HG02943 (cell line): Measurements from ENCODE around the gene POLR1C.
"Not testable (repeated sequence)": the region's sequence is repeated elsewhere in the genome, so short reads cannot be mapped to it uniquely, and the experiment has no call there.

Experiments used
- ATAC-seq: cut with Tn5 transposase; IDR thresholded peaks from one replicate; pipeline ENCODE4 v1.9.1; 2021; ENCODE audit warnings: mild to moderate bottlenecking, low read depth, moderate library complexity; ENCODE audit not compliant: unreplicated experiment

The POLR1C gene

GRCh38 chr6:43509142-43509983 is 7.5 kb upstream of the POLR1C start:
- no peak for ATAC-seq

- no peak for ATAC-seq
These were observed 6.7 kb upstream of the POLR1C start, which contains the start of gene LRRC73 for GRCh38 chr6:43509984-43510826. LRRC73 (minus strand) TSS chr6:43510346; CDS start chr6:43509785, 561 bp downstream.

GRCh38 chr6:43510827-43511163 is 6.1 kb upstream of the POLR1C start:
- ATAC-seq: no peak

GRCh38 chr6:43511824-43512415 is 5.0 kb upstream of the POLR1C start:
- no peak for ATAC-seq

- no peak for ATAC-seq
These were observed 1.1 kb upstream of the POLR1C start for GRCh38 chr6:43515808-43516207.

- no peak for ATAC-seq
These were observed 557 bp upstream of the POLR1C start for GRCh38 chr6:43516367-43516696.

- ATAC-seq: no peak
These were observed 842 bp downstream of the POLR1C start for GRCh38 chr6:43517505-43518357.

- no peak for ATAC-seq
These were observed 3.2 kb downstream of the POLR1C start for GRCh38 chr6:43520097-43520496.

- ATAC-seq: no peak
These were observed 4.9 kb downstream of the POLR1C start for GRCh38 chr6:43521836-43522235.

GRCh38 chr6:43522547-43523261 is 5.8 kb downstream of the POLR1C start:
- no peak for ATAC-seq

GRCh38 chr6:43523284-43523683 is 6.4 kb downstream of the POLR1C start:
- ATAC-seq: no peak

- no peak for ATAC-seq
These were observed 7.6 kb downstream of the POLR1C start for GRCh38 chr6:43524483-43524961.

- no peak for ATAC-seq
These were observed 15.3 kb downstream of the POLR1C start for GRCh38 chr6:43532201-43532600.

- ATAC-seq: not testable (repeated sequence)
These were observed 22.1 kb downstream of the POLR1C start for GRCh38 chr6:43538986-43539385.

- ATAC-seq: not testable (repeated sequence)
These were observed 22.5 kb downstream of the POLR1C start for GRCh38 chr6:43539409-43539808.

- ATAC-seq: no peak
These were observed 23.6 kb downstream of the POLR1C start for GRCh38 chr6:43540507-43540906.

- ATAC-seq: no peak
These were observed 25.0 kb downstream of the POLR1C start for GRCh38 chr6:43541774-43542471.

GRCh38 chr6:43544461-43544860 is 27.6 kb downstream of the POLR1C start:
- ATAC-seq: no peak

- no peak for ATAC-seq
These were observed 30.3 kb downstream of the POLR1C start for GRCh38 chr6:43547222-43547621.
